Measurements from ENCODE around the gene IGF1R.
A peak's percentile ranks its signal among the peaks of the same experiment; 100 is the strongest.
"Not testable (repeated sequence)": the region's sequence is repeated elsewhere in the genome, so short reads cannot be mapped to it uniquely, and the experiment has no call there.

Gene IGF1R

DNA sequence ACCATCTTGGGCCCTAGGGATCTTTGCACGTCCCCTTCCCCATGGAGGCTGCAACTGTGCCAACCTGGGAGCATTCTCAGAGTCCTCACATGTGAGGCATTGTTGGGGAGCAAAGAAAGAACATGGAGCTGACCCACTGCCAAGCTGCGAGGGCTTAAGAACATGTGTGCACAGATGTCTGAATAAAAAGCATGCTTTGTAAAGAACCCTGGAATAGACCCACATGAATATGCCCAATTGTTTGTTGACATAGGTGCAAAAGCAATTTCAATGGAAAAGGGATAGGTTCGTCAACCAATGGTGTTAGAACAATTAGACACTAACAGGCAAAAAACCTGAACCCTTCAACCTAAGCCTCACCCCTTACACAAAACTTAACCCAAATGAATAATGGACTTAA lies 349.9 kb downstream of the IGF1R start:
- DNase-seq (ENCODE audit: low spot score): no peak

DNA sequence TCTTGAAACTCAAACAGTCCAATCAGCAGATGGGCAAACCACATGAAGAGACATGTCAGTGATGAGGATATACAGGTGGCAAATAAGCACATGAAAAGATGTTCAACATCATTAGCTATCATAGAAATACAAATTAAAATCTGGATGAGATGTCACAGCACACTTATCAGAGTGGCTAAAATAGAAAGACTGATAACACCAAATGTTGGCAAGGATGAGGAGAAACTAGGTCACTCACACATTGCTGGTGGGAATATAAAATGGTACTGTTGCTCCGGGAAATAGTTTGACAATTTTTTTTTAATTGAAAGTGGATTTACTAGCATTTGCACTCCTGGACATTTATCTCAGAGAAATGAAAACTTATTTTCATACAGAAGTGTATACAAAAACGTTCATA lies 350.9 kb downstream of the IGF1R start:
- DNase-seq (ENCODE audit: low spot score): no peak

DNA sequence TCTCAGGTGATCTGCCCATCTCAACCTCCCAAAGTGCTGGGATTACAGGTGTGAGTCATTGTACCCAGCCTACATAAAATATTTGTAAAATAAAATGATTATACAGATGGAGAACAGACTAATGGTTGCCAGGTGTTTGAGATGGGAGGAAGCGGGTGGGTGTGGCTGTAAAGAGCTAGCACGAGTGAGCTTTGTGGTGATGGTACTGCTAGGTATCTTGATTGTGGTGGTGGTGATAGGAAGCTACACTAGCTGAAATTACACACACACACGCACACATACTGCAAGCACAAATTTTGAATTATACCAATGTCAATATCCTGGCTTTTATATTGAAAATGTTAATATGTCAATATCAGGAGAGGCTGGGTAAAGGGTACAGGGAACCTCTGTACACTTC lies 353.9 kb downstream of the IGF1R start:
- no peak for DNase-seq (ENCODE audit: low spot score)

DNA sequence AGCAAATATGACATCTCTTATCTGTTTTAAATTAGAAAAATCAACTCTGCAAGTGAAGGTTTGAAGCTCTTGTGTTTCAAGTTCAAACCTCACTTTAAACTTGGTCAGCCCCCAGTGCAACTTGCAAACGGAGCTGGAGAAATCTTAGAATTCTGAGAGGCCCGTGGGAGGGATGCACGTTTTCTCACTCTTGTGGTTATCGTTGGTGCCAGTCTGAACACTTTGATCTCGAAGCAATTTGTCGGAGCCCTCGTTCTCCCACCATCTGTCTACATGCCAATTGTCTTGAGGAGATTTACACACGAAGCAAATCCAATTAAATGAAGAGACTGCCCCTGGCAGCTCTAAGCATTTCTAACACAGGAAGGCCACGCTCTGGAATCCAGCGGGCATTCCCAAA lies 355.0 kb downstream of the IGF1R start:
- DNase-seq (ENCODE audit: low spot score): not testable (repeated sequence)

DNA sequence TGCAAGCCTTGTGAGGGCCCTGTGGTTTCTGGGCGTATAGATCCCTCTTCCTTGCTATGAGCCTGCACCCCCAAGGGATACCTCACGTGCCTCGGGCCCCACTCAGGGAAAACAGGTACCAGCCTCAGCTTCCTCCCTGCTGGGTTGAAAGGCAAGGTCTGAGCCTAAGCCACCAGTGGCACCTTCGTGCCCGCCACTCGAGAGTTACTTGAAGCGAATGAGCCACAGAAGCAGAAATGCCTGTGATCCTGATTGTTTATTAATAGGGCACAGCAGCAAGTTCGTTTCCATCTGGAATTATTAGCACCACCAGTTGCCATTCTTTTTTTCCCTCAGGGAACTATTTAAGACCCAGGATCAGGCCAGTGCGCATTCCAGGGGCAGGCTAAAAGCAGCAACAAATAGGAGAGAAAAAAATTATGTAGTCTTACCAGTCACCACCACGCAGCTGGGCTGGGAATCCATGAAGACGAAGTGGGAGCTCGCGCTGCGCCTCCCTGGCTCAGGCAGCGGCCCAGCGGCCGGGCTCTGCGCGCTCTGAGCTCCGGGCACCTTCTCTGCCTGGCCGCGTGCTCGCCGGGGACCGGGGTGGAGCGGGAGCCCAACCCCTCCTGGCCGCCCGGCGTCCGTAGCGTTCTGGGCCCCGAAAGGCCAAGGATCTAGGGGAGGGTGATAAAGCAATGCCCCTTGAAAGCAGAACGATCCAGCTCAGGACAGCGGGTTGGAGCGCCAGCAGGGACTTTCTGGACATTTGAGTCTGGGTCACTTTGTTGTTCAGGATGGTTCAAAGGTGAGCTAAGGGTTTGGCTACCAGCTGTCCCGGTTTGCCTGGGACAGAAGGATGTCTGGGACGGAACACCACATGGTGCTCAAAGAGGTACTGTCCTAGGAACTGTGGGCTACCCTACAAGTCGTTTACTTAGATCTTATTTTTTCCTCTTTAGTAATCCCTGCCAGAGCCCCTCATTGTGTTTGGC lies 356.9 kb downstream of the IGF1R start:
- DNase-seq (ENCODE audit: low spot score): not testable (repeated sequence)

DNA sequence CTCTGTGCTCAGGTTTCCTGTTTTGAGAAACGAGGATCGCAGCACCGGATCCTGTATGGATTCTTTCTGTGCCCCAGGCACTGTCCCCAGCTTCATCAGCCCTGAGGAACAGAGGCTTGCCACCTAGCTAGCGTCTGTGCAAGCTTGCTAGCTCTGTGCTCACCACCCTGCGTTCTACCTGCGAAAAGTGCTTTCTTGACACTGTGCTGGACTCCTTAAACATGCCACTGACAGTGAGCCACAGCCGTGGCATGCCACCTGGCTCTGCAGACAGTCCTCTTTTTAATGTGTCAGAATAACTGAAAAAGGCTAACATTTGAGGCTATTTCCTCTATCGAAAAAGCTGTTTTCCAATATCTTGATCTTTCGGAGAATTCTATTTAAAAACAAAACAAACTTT lies 357.8 kb downstream of the IGF1R start:
- no peak for DNase-seq (ENCODE audit: low spot score)

DNA sequence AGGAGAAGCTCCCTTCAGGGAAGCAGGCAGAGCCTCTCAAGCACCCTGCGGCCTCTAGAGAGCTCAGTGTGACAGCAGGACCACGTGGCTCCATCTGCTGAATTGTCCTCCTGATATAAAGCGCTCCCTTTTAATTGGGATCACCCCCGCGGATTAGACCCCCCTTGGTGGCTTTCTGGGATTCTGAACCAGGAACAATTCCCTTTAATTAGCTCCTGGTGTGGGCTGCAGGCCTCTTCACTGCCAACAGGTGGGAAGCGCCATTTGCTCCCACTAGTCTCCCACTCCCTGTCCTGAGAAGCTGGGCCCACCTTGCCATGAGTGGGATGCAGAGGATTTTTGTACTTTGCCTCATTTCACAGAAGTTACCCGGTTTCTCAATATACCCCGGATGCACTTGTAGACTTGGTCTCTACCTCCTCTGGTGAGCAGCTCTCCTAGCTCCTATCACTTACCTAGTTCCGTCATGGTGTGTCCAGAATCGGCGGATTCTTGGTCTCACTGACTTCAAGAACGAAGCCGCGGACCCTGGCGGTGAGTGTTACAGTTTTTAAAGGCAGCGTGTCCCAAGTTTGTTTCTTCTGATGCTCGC lies 358.7 kb downstream of the IGF1R start:
- DNase-seq (ENCODE audit: low spot score): peak; percentile 29

DNA sequence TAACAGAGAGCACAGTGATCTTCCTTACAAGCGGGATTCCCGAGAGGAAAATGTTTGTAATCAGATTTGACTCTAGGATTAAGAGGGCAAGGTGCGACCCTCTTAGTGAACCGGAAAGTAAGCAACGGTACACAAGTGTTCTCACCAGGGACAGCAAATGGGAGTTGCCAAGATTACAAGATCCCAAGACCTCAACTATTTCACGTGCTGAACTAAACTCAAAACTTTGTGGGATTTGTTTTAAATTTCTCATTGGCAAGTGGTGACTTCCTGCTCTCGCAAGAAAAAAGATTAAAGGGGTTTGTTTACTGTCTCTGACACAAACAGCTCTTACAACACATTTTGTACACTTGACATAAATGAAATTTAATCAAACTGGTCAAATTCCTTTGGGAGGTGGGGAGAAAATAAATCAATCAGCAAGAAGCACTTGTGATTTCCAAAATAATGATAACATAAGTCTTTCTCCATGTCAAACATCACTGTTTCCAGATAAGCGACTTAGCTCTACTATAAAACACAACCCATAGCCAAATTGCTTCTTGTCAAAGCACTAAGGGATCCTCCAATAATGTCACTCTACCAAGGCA lies 361.5 kb downstream of the IGF1R start:
- DNase-seq (ENCODE audit: low spot score): peak; percentile 28

DNA sequence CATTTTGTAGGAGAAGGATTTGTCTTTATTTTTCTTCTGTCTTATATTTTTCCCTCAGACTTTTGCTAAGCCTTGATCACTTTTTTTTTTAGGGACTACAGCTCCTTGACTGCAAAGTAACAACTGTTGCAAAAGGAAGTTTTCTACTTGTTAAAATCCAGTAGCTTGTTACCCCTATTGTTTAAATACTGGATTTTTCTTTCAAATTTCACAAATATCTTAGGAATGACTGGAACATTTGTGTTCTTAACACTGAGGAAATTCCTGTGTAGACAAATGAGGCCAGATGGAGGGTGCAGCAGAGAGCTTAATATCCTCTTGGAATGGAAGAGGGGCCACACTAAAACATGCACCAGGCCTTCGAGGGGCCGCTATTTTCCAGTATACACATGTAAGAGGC lies 362.4 kb downstream of the IGF1R start:
- DNase-seq (ENCODE audit: low spot score): no peak

Data from ecto neural progenitor cell (in vitro differentiated cells).